ENCODE results near the gene PCDH15. TPM values are rescaled to one million over a fixed set of nuclear protein-coding genes. Genes with fewer than 3 reads are reported as not detected.

PCDH15 gene
- total RNA-seq, 2 donors from 2014 or later, result 1.1 TPM; not detected in 1

GRCh38 chr10:54702583-54703485 lies 98.2 kb downstream of the PCDH15 start:
- intact Hi-C loops (cut with DNase I), result no loop called here
- no peaks in the 10 kb centered on the region for H3K36me3 ChIP-seq
- WGBS, result 88% methylated on average over 3 of the region's 3 CpGs
- DNase-seq (ENCODE audit: low spot score), result no peak
- H3K4me3 ChIP-seq, result no peak overlapping the region
- no peaks in the 10 kb centered on the region for H3K27me3 ChIP-seq (replicated peaks; ENCODE audit: insufficient read depth)
- H3K9me3 ChIP-seq, result no peaks in the 10 kb centered on the region
- H3K27ac ChIP-seq, result no peak overlapping the region
- TF ChIP-seq POLR2A (IDR thresholded peaks at IDR 0.05), result no peak
- no peak for TF ChIP-seq POLR2AphosphoS5 (IDR thresholded peaks at IDR 0.05)
- TF ChIP-seq, protein P1, sequence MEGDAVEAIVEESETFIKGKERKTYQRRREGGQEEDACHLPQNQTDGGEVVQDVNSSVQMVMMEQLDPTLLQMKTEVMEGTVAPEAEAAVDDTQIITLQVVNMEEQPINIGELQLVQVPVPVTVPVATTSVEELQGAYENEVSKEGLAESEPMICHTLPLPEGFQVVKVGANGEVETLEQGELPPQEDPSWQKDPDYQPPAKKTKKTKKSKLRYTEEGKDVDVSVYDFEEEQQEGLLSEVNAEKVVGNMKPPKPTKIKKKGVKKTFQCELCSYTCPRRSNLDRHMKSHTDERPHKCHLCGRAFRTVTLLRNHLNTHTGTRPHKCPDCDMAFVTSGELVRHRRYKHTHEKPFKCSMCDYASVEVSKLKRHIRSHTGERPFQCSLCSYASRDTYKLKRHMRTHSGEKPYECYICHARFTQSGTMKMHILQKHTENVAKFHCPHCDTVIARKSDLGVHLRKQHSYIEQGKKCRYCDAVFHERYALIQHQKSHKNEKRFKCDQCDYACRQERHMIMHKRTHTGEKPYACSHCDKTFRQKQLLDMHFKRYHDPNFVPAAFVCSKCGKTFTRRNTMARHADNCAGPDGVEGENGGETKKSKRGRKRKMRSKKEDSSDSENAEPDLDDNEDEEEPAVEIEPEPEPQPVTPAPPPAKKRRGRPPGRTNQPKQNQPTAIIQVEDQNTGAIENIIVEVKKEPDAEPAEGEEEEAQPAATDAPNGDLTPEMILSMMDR (IDR thresholded peaks at IDR 0.05), result no peak
- H3K4me1 ChIP-seq (replicated peaks), result no peaks in the 10 kb centered on the region

- DNase-seq (ENCODE audit: low spot score), result no peak
- intact Hi-C loops (cut with DNase I), result no loop called here
- Histone ChIP-seq H3K4me3 (no peak overlapping the region), H3K9me3 (no peaks in the 10 kb centered on the region), H3K4me1 (replicated peaks) (no peaks in the 10 kb centered on the region), H3K27me3 (replicated peaks; ENCODE audit: insufficient read depth) (no peaks in the 10 kb centered on the region), H3K27ac (no peak overlapping the region), H3K36me3 (no peaks in the 10 kb centered on the region)
- TF ChIP-seq POLR2AphosphoS5 (IDR thresholded peaks at IDR 0.05), result no peak
- TF ChIP-seq, protein P1 (IDR thresholded peaks at IDR 0.05), result no peak
- TF ChIP-seq POLR2A (IDR thresholded peaks at IDR 0.05), result no peak
- 11% methylated on average over 1 of the region's 1 CpG for WGBS
These were observed 109.7 kb downstream of the PCDH15 start for GRCh38 chr10:54691331-54691730.

GRCh38 chr10:54682554-54682953 lies 118.5 kb downstream of the PCDH15 start:
- no peak overlapping the region for H3K4me3 ChIP-seq
- no peaks in the 10 kb centered on the region for H3K4me1 ChIP-seq (replicated peaks)
- no peaks in the 10 kb centered on the region for H3K36me3 ChIP-seq
- 8% methylated on average over 1 of the region's 1 CpG for WGBS
- H3K27me3 ChIP-seq (replicated peaks; ENCODE audit: insufficient read depth), result no peaks in the 10 kb centered on the region
- intact Hi-C loops (cut with DNase I), result no loop called here
- no peaks in the 10 kb centered on the region for H3K9me3 ChIP-seq
- no peak for TF ChIP-seq POLR2A (IDR thresholded peaks at IDR 0.05)
- no peak overlapping the region for H3K27ac ChIP-seq
- no peak for DNase-seq (ENCODE audit: low spot score)

GRCh38 chr10:54681136-54681535 lies 119.9 kb downstream of the PCDH15 start:
- Histone ChIP-seq H3K4me3 (no peak overlapping the region), H3K9me3 (no peaks in the 10 kb centered on the region), H3K36me3 (no peaks in the 10 kb centered on the region), H3K27me3 (replicated peaks; ENCODE audit: insufficient read depth) (no peaks in the 10 kb centered on the region), H3K4me1 (replicated peaks) (no peaks in the 10 kb centered on the region), H3K27ac (no peak overlapping the region)
- TF ChIP-seq, protein P1 (IDR thresholded peaks at IDR 0.05), result no peak
- TF ChIP-seq POLR2AphosphoS5 (IDR thresholded peaks at IDR 0.05), result no peak
- no peak for TF ChIP-seq POLR2A (IDR thresholded peaks at IDR 0.05)
- WGBS, result 87% methylated on average over 2 of the region's 2 CpGs
- intact Hi-C loops (cut with DNase I), result no loop called here
- DNase-seq (ENCODE audit: low spot score), result no peak

DNA sequence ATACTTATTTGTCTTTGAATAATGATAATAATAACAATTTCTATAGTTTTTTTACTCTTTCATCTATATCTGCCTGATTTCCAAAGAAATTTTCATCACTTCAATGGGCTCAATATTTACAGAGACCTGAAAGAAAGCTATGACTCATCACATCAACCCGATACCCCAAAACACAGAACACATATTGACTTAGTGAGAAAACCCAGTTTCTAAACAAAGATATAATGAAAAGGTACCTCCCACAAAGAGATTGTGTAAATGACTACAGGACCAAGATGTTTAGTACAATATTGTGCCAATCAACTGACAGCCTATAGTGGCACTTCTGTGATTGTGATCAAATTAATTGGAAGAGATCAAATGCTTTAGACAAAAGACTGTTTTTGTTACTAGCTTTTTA lies 133.9 kb downstream of the PCDH15 start:
- intact Hi-C loops (cut with DNase I), result no loop called here
- Histone ChIP-seq H3K36me3 (no peaks in the 10 kb centered on the region), H3K4me3 (no peak overlapping the region), H3K27me3 (replicated peaks; ENCODE audit: insufficient read depth) (no peaks in the 10 kb centered on the region), H3K9me3 (no peaks in the 10 kb centered on the region), H3K27ac (no peak overlapping the region), H3K4me1 (replicated peaks) (no peaks in the 10 kb centered on the region)
- 38% methylated on average over 1 of the region's 1 CpG for WGBS
- TF ChIP-seq, protein P1 (IDR thresholded peaks at IDR 0.05), result no peak
- no peak for TF ChIP-seq POLR2AphosphoS5 (IDR thresholded peaks at IDR 0.05)
- TF ChIP-seq POLR2A (IDR thresholded peaks at IDR 0.05), result no peak
- no peak for DNase-seq (ENCODE audit: low spot score)

All from prostate gland (tissue), 2 donors.